NCI-H226 (cell line): Measurements from ENCODE around the gene TENM4.
A peak's percentile ranks its signal among the peaks of the same experiment; 100 is the strongest.

Source experiments
- DNase-seq: peaks from one replicate; pipeline ENCODE4 v3.0.0-alpha.2; 2015

Gene TENM4

GRCh38 chr11:78869293-78869692 lies 571.5 kb downstream of the TENM4 start:
- no peak for DNase-seq

- no peak for DNase-seq
Measured at GRCh38 chr11:78868563-78868962, 572.3 kb downstream of the TENM4 start.

GRCh38 chr11:78860720-78861422 lies 580.0 kb downstream of the TENM4 start:
- no peak for DNase-seq

DNA sequence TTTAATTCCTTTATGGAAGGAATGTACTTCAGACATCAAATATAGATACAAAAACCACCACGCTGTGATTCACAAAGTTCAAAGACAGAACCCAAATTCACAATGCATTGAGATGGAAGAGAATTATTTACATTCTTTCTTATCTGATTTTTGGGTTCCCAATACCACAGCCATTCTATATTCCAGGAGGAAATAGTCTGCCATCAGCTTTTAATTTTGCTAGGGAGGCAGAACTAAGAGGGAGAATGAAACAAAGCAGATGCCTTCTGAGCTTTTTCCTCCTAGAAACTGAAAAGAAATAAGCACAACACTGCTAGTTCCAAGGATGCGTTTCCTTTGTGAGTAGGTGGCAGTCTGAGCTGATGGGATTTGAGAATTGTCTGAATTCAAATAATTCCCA lies 583.1 kb downstream of the TENM4 start:
- no peak for DNase-seq

DNA sequence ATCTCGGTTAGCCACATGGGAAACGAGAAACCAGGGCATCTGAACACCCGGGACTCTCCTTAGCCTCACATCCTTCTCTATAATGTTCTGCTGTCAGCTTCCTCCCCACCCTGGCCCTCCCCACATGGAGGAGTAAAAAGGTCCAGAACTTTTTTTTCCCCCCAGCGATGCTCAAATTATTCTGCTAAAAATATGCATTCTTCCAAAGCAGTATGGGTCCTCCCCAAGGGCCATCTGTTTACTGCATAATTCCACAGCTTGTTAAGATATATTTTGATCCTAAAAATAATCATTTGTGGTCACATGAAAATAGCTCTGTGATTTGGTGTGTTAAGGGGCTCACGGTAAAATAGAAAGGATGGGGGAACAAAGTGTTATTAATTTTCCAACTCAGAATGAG lies 584.6 kb downstream of the TENM4 start:
- no peak for DNase-seq

GRCh38 chr11:78855116-78855515 lies 585.7 kb downstream of the TENM4 start:
- DNase-seq, result no peak

- no peak for DNase-seq
Measured at GRCh38 chr11:78853521-78853920, 587.3 kb downstream of the TENM4 start.

GRCh38 chr11:78851878-78852586 lies 588.8 kb downstream of the TENM4 start:
- DNase-seq, result no peak

- no peak for DNase-seq
Measured at GRCh38 chr11:78850078-78850477, 590.8 kb downstream of the TENM4 start.

GRCh38 chr11:78846269-78846668 lies 594.6 kb downstream of the TENM4 start:
- DNase-seq, result no peak

GRCh38 chr11:78845496-78845895 lies 595.3 kb downstream of the TENM4 start:
- no peak for DNase-seq

DNA sequence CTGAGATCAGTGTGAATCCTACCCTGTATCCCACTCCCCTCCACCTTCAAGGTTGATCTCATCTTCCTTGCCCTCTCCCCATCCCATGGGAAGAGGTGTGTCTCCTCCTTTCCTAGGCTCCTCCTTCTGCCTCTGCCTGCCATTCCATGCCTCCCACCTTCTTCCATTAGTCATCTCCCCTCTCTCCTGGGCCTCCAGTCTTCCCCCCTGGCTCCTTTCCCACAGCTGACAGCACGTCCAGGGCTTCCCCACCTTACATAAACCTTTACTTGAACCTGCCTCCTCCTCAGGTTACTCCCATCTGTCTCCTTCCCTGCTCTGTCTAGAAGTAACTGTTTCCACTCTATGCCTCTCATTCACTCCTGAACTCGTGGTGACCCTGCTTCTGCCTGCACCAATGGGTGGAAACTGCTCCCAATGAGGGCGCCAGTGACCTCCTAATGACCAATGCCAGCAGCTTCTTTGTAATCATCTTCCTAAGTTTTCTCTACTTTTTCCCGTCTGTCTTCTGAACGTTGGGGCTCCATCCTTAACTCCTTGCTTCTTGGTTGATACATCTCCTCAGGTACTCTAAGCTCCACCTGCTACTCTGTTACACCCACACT lies 599.3 kb downstream of the TENM4 start:
- peak; percentile 66 for DNase-seq

DNA sequence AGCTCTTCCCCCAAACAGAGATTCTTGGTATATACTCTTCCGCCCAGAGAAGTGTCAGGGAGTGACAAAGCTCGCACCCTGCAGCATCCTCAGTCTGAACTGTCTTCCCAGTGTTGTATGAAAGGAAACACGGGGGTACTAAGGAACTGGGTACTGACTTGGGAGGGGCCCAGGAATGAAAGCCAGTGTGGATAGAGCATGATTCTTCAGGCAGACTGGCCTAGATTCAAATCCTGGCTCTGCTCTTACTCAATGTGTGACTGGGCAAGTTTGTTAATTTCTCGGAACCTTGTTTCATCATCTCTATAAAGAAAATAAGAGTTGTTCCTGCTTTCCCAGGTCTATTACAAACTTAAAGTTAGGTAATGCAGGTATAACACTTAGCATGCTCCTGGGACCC lies 600.2 kb downstream of the TENM4 start:
- DNase-seq, result no peak

GRCh38 chr11:78840200-78840599 lies 600.6 kb downstream of the TENM4 start:
- no peak for DNase-seq

DNA sequence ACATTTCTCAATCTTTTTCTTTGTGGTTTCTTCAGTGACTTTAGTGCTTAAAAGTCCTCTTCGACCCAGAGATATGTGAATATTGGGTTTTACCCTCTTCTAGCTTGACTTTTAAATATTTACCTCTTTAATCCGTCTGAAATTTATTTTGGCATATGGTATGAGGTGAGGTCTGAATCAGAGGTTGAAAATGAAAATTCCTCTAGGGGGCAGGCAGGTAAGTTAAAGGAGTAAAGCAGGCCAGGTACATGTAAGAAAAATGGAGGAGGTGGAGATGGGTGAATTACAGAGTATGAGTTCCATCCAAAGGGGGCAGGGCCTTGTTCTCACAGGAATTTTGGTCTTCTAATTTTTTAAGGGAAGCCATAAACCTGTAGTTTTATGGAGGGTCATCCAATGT lies 602.4 kb downstream of the TENM4 start:
- no peak for DNase-seq

DNA sequence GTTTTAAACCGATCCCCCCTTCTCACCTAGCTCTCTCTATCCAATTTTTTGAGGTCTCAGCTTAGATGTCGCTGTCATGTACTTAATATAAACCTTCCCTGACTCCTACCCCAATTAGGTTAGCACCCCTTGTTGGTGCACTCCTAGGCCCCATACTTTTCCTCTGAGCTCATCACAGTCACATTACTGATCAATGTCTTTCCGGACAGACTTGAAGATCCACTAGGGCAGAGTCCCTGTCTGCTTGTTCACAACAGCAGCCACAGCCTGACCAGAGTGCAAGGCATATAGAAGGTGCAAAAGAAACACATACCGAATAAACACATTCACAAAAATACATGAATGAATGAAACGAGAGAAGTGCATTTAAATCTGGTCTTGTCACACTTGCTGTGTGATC lies 605.2 kb downstream of the TENM4 start:
- DNase-seq, result no peak

GRCh38 chr11:78834886-78835285 lies 605.9 kb downstream of the TENM4 start:
- no peak for DNase-seq

DNA sequence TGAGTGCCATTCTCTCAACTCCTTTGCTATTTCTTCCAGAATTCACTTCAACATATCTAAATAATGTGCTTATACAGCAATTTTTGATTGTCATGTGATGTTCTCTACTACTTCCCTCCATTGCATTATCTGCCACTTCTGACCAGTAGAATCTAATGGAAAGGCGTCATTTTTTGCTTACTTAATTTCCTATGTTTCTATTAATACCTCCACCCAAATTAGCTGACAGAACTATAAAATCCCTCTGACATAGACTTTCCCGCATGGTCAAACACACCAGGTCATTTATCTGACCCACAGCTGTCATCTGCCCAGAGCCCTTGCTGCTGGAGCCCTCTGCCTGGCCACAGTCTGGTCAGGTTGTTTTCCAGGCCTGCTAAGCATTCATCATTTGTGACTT lies 607.6 kb downstream of the TENM4 start:
- no peak for DNase-seq

DNA sequence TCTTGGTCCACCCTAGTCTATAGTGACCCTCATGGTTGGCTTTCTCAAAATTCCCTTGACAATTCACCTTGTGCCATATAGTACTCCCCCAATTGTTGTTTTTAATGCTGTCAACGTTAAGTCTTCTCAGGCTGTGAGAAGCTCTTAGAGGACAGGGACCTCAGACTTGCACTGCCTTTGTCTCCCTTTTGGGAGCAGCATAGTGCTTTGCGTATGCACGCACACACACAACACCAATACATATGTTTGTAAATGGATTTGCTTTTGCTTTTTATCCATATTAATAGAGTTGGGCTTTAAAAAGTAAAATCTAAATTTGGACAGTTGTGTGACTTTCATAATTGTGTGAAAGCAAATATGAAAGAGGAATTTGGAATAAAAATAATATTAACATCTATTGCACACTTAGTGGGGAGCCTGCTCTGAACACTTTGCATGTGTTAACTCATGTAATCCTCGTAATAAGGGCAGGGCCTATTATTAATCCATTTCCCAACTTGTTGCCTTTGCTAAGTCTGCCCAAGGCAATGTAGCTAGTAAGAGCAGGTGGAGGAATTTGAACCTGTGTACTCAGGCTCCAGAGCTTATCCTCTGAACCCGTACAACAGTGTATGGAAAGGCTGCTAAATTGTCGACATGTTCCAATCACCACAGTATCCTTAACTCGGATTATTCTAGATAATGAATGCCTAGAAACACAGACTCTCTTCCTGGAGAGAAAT lies 608.4 kb downstream of the TENM4 start:
- DNase-seq, result no peak

GRCh38 chr11:78831571-78831970 lies 609.3 kb downstream of the TENM4 start:
- no peak for DNase-seq

DNA sequence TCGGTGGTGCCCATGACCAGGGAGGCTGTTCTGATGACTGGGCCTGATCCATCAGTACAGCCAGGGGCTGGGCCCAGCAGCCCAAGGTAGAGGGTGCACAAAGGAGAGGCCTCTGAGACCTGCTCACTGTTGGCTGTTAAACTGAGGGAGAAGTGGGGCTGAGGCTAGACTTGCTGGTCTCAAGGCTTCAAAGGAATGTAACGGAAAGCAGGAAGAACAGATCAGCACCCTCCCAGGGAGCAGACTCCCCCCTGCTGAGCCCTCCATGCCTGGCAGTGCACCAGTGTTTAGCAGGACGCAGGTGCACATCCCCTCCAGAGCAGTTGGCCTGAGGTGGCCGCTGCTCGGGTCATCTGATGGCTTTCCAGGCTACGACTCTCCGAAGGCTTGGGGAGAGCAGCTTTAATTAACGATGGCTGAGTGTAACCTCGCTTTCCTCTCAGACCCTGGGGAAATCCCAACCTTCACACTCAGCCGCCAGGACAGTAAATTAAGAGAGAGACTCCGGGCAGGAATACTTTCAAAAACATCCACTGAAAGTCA lies 610.5 kb downstream of the TENM4 start:
- no peak for DNase-seq

- no peak for DNase-seq
Measured at GRCh38 chr11:78829146-78829545, 611.7 kb downstream of the TENM4 start.

DNA sequence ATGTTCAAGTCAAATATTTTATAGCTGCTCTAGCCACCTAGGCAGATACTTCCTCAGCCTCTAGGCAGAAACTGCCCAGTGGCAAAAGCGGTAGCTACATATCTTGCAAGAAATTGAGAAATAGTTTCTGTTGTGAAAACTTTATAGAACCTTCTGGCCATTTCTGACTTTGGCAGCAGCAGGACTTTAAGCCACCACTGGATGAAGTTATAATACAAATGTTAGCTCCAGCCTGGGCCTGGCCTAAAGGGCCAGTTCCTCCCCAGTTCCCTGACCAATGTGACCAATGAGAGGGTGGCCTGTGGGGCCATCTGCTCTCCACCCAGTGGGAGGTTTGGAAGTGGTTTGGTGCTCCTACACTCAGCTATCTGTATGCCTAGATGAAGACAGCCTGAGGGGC lies 612.2 kb downstream of the TENM4 start:
- no peak for DNase-seq
